GM10847 (cell line): ENCODE data around the gene TJP2.

Source experiments
- POLR2A ChIP-seq: IDR thresholded peaks from 2 replicates; pipeline ENCODE4 v1.6.1; 2011; ENCODE audit not compliant: insufficient read length; ENCODE audit errors: extremely low read depth

The TJP2 gene

DNA sequence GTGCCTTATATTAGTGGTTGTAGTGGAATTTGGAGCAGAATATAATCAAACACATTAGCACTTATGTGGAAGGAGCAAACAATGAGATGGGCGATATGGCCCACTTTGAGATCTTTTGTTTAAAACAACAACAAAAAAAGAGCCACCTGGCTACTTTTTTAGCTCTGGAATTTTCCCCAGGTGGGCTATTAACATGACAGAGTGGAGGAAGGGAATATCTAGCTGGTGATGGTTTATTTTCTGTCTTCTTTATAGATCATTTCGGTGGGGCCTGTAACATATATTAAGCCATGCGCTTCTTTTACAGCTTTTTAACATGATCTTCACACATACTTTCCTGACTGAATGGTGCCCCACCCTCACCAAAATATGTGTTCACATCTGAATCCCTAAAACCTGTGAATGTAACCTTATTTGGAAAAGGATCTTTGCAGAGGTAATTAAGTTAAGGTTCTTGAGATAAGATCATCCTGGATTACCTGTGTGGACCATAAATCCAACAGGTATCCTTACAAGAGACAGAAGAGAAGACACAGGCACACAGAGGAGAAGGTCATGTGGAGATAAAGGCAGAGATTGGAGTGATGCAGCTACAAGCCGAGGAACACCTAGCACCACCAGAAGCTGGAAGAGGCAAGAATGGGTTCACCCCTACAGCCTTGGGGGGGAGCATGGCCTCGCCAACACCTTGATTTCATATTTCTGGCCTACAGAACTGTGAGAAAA is 134.3 kb downstream of the TJP2 start:
- no peak for TF ChIP-seq POLR2A

DNA sequence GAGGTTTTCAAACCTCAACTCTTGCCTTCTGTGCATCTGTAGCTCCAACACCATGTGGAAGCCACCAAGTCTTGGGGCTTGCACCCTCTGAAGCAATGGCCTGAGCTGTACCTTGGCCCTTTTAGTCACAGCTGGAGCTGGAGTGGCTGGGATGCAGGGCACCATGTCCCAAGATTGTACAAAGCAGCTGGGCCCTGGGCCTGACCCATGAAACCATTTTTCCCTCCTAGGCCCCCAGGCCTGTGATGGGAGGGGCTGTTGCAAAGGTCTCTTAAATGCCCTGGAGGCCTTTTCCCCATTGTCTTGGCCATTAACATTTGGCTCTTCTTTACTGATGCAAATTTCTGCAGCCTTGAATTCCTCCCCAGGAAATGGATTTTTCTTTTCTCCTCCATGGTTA is 139.1 kb downstream of the TJP2 start:
- TF ChIP-seq POLR2A: no peak

- TF ChIP-seq POLR2A: no peak
Observed at GRCh38 chr9:69314547-69314946, 140.5 kb downstream of the TJP2 start.

GRCh38 chr9:69317081-69317480 is 143.0 kb downstream of the TJP2 start:
- no peak for TF ChIP-seq POLR2A

DNA sequence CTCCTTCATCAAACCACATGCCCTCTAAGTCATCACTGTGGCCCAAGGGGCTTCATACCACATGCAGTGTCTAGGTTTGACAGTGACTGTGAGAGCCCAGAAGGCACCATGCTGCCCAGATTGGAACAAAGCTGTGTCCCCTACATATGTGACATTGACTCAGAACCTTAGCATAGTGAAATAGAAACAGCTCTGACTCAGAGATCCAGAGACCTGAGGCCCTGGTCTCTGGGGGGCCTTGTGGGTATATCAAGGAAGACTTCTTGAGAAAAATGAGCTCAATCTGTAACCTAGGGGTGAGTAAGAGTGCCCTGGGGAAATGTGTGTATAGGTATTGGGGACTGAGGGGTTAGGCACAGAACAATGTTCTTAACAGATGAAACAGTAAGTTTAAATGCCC is 143.8 kb downstream of the TJP2 start:
- no peak for TF ChIP-seq POLR2A

DNA sequence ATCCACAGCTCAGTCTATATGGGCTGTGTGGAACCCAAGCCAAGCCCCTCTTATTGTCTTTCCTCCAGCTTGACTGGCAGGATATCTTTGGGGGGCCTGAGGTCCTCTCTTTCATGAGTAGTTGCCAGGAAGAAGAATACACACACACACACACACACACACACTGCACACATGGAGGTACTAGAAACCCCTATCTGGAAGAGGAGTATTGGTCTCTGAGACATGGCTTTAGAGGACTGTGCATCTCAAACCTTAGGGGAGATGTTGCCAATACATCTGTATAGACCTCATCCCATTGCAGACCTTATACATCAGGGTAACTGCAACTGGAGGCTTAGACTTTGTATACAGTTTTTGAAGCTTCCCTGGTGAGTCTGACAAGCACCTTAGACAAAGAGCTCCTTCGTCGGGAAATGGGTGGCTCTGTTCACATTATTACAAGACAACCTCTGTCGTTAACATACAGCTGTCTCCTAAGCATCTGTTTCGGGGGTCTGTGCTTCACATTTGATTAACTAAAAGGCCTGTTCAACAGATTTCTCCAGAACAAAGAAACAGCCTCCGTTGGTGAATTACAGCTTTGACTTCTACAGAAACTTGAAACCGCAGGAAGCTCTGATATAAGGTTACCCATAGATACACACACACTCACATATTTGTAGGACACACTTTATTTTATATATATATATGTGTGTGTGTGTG is 145.4 kb downstream of the TJP2 start:
- TF ChIP-seq POLR2A: no peak

- TF ChIP-seq POLR2A: no peak
Observed at GRCh38 chr9:69322256-69322655, 148.2 kb downstream of the TJP2 start.

DNA sequence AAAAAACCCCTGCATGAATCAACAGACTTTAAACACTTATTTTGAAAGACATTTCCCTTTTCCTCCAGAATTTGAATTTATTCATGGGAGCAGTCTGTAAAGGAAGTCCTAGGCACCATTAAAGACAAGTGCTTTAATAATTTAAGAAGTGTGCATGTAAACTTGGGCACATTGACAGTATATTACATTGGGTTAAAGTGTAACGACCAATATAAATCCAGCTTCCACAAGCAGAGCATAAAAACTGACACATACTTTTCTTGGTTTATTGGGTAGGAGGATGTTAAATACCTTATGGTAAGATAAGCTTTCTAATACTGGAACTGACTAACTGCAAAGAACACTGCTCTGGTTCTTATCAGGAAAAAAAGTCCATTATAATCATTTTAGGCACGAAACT is 149.8 kb downstream of the TJP2 start:
- no peak for TF ChIP-seq POLR2A
